22Rv1 (cell line): Measurements from ENCODE around the gene KLK11.

Experiments used
- H3K27ac ChIP-seq: fragments of 450-650 bp; 2 replicates; pipeline ENCODE4 v1.5.1; 2017
- CTCF ChIP-seq: fragments of 450-650 bp; IDR thresholded peaks from 2 replicates; pipeline ENCODE4 v1.5.1; 2017; ENCODE audit warnings: mild to moderate bottlenecking
- ZFX ChIP-seq: fragments of 450-650 bp; IDR thresholded peaks from 2 replicates; pipeline ENCODE4 v1.6.1; 2017; ENCODE audit warnings: antibody characterized with exemption, borderline replicate concordance

Gene KLK11

GRCh38 chr19:51010066-51010795 lies 16.2 kb downstream of the KLK11 start:
- no peak overlapping the region for H3K27ac ChIP-seq
- TF ChIP-seq CTCF (no peak), ZFX (no peak)

- no peak for TF ChIP-seq ZFX
- no peak for TF ChIP-seq CTCF
- H3K27ac ChIP-seq = no peak overlapping the region
Measured at GRCh38 chr19:51009061-51009891, 17.1 kb downstream of the KLK11 start.

GRCh38 chr19:51007488-51007887 lies 18.9 kb downstream of the KLK11 start:
- TF ChIP-seq ZFX (no peak), CTCF (no peak)
- no peak overlapping the region for H3K27ac ChIP-seq

GRCh38 chr19:51006406-51006805 lies 20.0 kb downstream of the KLK11 start:
- no peak overlapping the region for H3K27ac ChIP-seq
- TF ChIP-seq CTCF = no peak
- no peak for TF ChIP-seq ZFX

- no peak overlapping the region for H3K27ac ChIP-seq
- TF ChIP-seq CTCF = no peak
- TF ChIP-seq ZFX = no peak
Measured at GRCh38 chr19:51005248-51005647, 21.2 kb downstream of the KLK11 start.

- TF ChIP-seq ZFX (no peak), CTCF (no peak)
- no peak overlapping the region for H3K27ac ChIP-seq
Measured at GRCh38 chr19:51003316-51003715, 23.1 kb downstream of the KLK11 start.
